Esophagus squamous epithelium (tissue), 5 donors: ENCODE measurements around the gene ARID3B. TPM values are rescaled to one million over a fixed set of nuclear protein-coding genes. Genes with fewer than 3 reads are reported as not detected.

Source experiments
- DNase-seq: peaks from one replicate; lab custom pipeline; 2025; lab: John Stamatoyannopoulos, UW
- H3K27ac ChIP-seq, 4 donors: fragments of 200-600 bp; sonication (generic); one replicate each; pipeline ENCODE4 v1.5.1; 2016 to 2019; ENCODE audit warnings: mild to moderate bottlenecking in 1 of 4
- H3K27me3 ChIP-seq, 4 donors: fragments of 200-600 bp; sonication (generic); 1 replicate in 3 of 4; 2 replicates in 1 of 4; pipeline versions ENCODE4 v1.5.1 to v1.6.0; 2017 to 2021; ENCODE audit warnings: antibody characterized with exemption in 1 of 4
- H3K36me3 ChIP-seq, 3 donors: fragments of 200-600 bp; sonication (generic); one replicate each; pipeline ENCODE4 v1.5.1; 2016 to 2019
- H3K4me1 ChIP-seq, 3 donors: fragments of 200-600 bp; sonication (generic); one replicate each; pipeline ENCODE4 v1.5.1; 2017 to 2019
- H3K4me3 ChIP-seq, 4 donors: fragments of 200-600 bp; sonication (generic); 1 replicate in 3 of 4; 2 replicates in 1 of 4; pipeline ENCODE4 v1.5.1; 2016 to 2019; ENCODE audit warnings: mild to moderate bottlenecking in 2 of 4, moderate library complexity in 1 of 4
- H3K9me3 ChIP-seq, 3 donors: fragments of 200-600 bp; sonication (generic); one replicate each; pipeline ENCODE4 v1.5.1; 2016 to 2019
- POLR2A ChIP-seq, 4 donors: fragments of 450-650 bp; IDR thresholded peaks; one replicate each; pipeline ENCODE4 v1.6.1; 2017; ENCODE audit warnings: antibody characterized with exemption in 4 of 4, mild to moderate bottlenecking in 4 of 4, moderate library complexity in 3 of 4
- WGBS, 2 donors: methylation state at CpG; one replicate each; pipeline ENCODE4 v1.1.5; 2018; 5-methylcytosine and 5-hydroxymethylcytosine counted together
- intact Hi-C: fragments of 100-400 bp; cut with DNase I; formaldehyde crosslinking; loops from one replicate; pipeline ENCODE4 v1.15.0; 2022
- total RNA-seq, 4 donors: library from RNA; depleted of rRNA; stranded (reverse); fragments of >200 nt; gene quantifications; one replicate each; pipeline ENCODE4 v1.1.0, GENCODE V29; 2016
- TF ChIP-seq, protein P1 (sequence below), 6 experiments: fragments of 450-650 bp in 4 of 6; fragments of 200-600 bp in 2 of 6; sonication (generic) in 2 of 6; IDR thresholded peaks; one replicate each; pipeline ENCODE4 v1.5.1; 2016 to 2019; ENCODE audit warnings: antibody characterized with exemption in 6 of 6, mild to moderate bottlenecking in 4 of 6, moderate library complexity in 4 of 6
- donor health status: DM: yes; HTN: yes; CAD: no.

The ARID3B gene, protein sequence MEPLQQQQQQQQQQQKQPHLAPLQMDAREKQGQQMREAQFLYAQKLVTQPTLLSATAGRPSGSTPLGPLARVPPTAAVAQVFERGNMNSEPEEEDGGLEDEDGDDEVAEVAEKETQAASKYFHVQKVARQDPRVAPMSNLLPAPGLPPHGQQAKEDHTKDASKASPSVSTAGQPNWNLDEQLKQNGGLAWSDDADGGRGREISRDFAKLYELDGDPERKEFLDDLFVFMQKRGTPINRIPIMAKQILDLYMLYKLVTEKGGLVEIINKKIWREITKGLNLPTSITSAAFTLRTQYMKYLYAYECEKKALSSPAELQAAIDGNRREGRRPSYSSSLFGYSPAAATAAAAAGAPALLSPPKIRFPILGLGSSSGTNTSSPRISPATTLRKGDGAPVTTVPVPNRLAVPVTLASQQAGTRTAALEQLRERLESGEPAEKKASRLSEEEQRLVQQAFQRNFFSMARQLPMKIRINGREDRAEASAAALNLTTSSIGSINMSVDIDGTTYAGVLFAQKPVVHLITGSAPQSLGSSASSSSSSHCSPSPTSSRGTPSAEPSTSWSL
- total RNA-seq = 10 to 100 TPM in 1 of 4 donors, 1 to 10 TPM in 3; 4.5 to 11.6 (median 6.4) TPM

DNA sequence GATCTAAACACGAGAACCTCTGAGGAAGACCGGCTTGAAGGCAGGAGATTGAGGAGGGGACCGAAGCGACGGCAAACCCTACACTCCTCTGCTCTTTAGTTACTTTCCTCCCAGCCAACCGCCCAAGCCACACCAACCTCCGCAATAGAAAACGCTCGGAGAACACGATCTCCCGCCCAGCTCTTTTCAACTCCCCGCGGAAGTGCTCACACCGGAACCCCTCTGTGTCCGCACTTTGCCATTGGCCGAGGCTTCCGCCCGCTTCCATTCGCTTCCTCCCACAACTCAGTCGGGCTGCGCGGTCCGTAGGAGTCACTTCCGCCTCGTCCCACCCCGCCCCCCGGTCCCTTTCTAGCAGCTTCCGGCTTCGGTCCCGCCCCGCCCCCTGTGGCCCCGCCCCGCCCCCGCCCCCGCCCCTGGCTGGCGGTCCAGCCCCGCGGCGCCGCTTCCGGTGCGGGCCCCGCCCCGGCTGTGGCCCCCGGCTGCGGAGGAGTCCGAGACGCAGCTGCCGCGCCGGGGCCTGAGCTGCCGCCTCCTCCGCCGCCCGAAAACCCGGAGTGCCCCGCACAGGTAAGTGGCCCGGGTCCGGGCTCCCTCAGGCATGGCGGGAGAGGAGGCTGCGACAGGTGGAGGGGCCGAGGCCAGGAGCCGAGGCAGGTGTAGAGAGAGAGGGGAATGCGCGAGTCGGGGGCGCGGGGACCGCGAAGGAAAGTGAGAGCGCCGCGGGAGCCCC, at the start of gene ARID3B:
TSS of gene ARID3B (plus strand) at position 460 of the 733 bp plus-strand sequence. CDS start 2,717 bp downstream, outside the sequence.
- Histone ChIP-seq H3K9me3 (no peaks in the 10 kb centered on the region), H3K36me3 (peaks cover 0 to 15% (median 0%) of the 10 kb centered on the region in 3 donors), H3K27ac (peak within 1 kb of the TSS; percentile 80 to 91 (median 85)), H3K27me3 (no peaks in the 10 kb centered on the region), H3K4me1 (peaks cover 18 to 53% (median 19%) of the 10 kb centered on the region in 3 donors), H3K4me3 (peak within 1 kb of the TSS; percentile 65 to 98 (median 86))
- DNase-seq = peak; percentile 89
- TF ChIP-seq POLR2A (IDR thresholded peaks at IDR 0.05) = peak in 1 of 4 donors; percentile 67
- TF ChIP-seq, protein P1, sequence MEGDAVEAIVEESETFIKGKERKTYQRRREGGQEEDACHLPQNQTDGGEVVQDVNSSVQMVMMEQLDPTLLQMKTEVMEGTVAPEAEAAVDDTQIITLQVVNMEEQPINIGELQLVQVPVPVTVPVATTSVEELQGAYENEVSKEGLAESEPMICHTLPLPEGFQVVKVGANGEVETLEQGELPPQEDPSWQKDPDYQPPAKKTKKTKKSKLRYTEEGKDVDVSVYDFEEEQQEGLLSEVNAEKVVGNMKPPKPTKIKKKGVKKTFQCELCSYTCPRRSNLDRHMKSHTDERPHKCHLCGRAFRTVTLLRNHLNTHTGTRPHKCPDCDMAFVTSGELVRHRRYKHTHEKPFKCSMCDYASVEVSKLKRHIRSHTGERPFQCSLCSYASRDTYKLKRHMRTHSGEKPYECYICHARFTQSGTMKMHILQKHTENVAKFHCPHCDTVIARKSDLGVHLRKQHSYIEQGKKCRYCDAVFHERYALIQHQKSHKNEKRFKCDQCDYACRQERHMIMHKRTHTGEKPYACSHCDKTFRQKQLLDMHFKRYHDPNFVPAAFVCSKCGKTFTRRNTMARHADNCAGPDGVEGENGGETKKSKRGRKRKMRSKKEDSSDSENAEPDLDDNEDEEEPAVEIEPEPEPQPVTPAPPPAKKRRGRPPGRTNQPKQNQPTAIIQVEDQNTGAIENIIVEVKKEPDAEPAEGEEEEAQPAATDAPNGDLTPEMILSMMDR (IDR thresholded peaks at IDR 0.05) = no peak
- intact Hi-C loops = loop anchor here (5.0 kb wide), 1 partner anchor 71 kb away; no protein-coding TSS in a partner anchor
- 0 to 1% methylated on average over 23 to 39 of the region's 73 CpGs for WGBS, 2 donors

DNA sequence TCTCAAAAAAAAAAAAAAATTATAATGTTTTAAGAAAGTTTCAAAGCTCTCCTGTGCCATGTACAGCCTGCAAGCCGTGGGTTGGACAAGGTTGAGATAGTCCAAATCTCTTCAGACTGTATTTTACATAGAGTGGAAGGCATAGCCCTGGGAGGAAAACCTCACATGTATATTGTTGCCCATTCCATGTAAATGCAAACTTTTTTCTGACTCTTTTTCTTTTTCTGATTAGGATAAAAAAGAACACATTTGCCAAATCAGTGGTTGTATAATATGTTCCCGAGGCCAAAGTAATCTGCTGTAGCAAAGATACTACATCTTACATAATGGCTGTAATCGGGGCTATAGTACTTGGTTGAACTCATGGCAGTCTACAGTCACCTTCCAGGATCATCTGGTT, 44.4 kb upstream of the ARID3B start:
- no peak for DNase-seq
- Histone ChIP-seq H3K9me3 (no peaks in the 10 kb centered on the region), H3K27me3 (no peaks in the 10 kb centered on the region), H3K36me3 (no peaks in the 10 kb centered on the region), H3K4me1 (no peaks in the 10 kb centered on the region), H3K4me3 (no peak overlapping the region), H3K27ac (no peak overlapping the region)
- TF ChIP-seq, protein P1 (IDR thresholded peaks at IDR 0.05) = no peak
- TF ChIP-seq POLR2A (IDR thresholded peaks at IDR 0.05) = no peak
- WGBS, 2 donors = 90 to 97% methylated on average over 3 of the region's 3 CpGs
- intact Hi-C loops = no loop called here

DNA sequence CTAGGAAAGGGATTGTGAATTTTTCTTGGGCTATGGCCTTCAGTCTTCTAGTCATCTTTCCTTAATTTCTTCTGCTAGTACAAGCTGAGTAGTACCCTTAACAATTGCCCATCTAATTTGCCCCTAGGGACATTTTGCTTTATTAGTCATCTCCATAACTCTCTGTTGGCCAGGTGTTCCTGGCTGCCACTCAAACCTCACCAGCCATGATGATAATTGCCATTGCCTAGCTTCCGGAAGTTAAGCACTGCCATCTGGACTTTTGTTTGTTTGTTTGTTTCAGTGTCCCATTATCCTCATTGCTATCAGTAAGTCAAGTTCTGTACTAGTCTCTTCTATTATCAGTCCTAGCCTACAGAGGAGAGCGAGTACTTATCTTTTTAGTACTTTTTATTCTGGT, 43.4 kb upstream of the ARID3B start:
- no peaks in the 10 kb centered on the region for H3K27me3 ChIP-seq
- no peak overlapping the region for H3K4me3 ChIP-seq
- no peaks in the 10 kb centered on the region for H3K4me1 ChIP-seq
- intact Hi-C loops = no loop called here
- no peaks in the 10 kb centered on the region for H3K36me3 ChIP-seq
- DNase-seq = no peak
- no peak overlapping the region for H3K27ac ChIP-seq
- H3K9me3 ChIP-seq = no peaks in the 10 kb centered on the region
- WGBS, 2 donors = 36% methylated on average over 2 of the region's 2 CpGs
- TF ChIP-seq, protein P1 (IDR thresholded peaks at IDR 0.05) = no peak
- TF ChIP-seq POLR2A (IDR thresholded peaks at IDR 0.05) = no peak

DNA sequence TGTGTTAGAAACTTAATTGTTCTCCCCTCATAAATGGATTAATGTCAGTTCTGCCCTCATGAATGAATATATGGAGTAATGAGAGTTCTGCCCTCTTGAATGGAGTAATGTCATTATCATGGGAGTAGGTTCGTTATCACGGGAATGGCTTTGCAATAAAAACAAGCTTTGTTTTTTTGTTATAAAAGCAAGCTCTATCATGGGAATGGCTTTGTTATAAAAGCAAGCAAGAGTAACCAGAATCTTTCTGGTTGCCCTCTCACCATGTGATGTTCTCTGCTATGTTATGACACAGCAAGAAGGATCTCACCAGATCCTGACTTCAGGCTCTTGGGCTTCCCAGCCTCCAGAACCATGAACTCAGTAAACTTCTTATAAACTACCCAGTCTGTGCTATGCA, 41.7 kb upstream of the ARID3B start:
- TF ChIP-seq POLR2A (IDR thresholded peaks at IDR 0.05) = no peak
- TF ChIP-seq, protein P1 (IDR thresholded peaks at IDR 0.05) = no peak
- Histone ChIP-seq H3K4me1 (no peaks in the 10 kb centered on the region), H3K9me3 (no peaks in the 10 kb centered on the region), H3K27ac (no peak overlapping the region), H3K27me3 (no peaks in the 10 kb centered on the region), H3K36me3 (no peaks in the 10 kb centered on the region), H3K4me3 (no peak overlapping the region)
- DNase-seq = no peak
- intact Hi-C loops = no loop called here
- 79 to 94% methylated on average over 2 of the region's 2 CpGs for WGBS, 2 donors
